ENCODE data around the gene SMPD4.

DNA sequence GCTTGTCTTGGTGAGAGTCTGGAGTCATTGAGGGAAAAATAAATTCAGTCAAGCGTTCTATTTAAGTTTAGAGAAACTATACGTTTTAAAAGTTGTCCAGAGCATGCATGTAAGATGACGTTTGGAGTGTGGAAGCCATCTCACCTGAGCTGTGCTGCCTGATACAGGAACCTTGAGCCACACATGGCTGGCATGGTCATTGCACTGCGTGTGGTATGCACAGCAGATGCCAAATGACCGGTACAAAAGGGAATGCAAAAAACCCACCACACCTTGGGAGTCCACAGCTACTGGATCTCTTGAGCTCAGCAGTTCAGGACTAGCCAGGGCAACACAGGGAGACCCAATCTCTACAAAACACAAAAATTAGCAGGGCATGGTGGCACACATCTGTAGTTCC is 5.0 kb upstream of the SMPD4 start:
- TF ChIP-seq, protein P1, sequence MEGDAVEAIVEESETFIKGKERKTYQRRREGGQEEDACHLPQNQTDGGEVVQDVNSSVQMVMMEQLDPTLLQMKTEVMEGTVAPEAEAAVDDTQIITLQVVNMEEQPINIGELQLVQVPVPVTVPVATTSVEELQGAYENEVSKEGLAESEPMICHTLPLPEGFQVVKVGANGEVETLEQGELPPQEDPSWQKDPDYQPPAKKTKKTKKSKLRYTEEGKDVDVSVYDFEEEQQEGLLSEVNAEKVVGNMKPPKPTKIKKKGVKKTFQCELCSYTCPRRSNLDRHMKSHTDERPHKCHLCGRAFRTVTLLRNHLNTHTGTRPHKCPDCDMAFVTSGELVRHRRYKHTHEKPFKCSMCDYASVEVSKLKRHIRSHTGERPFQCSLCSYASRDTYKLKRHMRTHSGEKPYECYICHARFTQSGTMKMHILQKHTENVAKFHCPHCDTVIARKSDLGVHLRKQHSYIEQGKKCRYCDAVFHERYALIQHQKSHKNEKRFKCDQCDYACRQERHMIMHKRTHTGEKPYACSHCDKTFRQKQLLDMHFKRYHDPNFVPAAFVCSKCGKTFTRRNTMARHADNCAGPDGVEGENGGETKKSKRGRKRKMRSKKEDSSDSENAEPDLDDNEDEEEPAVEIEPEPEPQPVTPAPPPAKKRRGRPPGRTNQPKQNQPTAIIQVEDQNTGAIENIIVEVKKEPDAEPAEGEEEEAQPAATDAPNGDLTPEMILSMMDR (IDR thresholded peaks at IDR 0.05; ENCODE audit: control extremely low read depth in 1 of 3, insufficient read depth in 1 of 3, low read depth in 1 of 3, low read length in 3 of 3), result no peak
- TF ChIP-seq EZH2 (IDR thresholded peaks at IDR 0.05; ENCODE audit: low read depth, low read length, severe bottlenecking) (no peak), CBX5 (IDR thresholded peaks at IDR 0.05; ENCODE audit: low read depth, low read length) (no peak), RNF2 (IDR thresholded peaks at IDR 0.05; ENCODE audit: borderline replicate concordance, low read depth, low read length, missing control alignments, poor library complexity, severe bottlenecking) (no peak), SRF (IDR thresholded peaks at IDR 0.05; ENCODE audit: low read depth, low read length) (no peak), JUND (IDR thresholded peaks at IDR 0.05; ENCODE audit: low read length) (no peak), JUN (IDR thresholded peaks at IDR 0.05; ENCODE audit: low read depth, low read length) (no peak), YY1 (IDR thresholded peaks at IDR 0.05; ENCODE audit: low read depth, low read length) (no peak), CREB1 (IDR thresholded peaks at IDR 0.05) (no peak), POLR2A (IDR thresholded peaks at IDR 0.05; ENCODE audit: control extremely low read depth in 1 of 2, low read depth in 2 of 2, low read length in 2 of 2) (no peak), TCF12 (IDR thresholded peaks at IDR 0.05; ENCODE audit: low read depth, low read length) (no peak), SP1 (IDR thresholded peaks at IDR 0.05; ENCODE audit: low read depth, low read length) (no peak), SIX5 (IDR thresholded peaks at IDR 0.05; ENCODE audit: low read depth, low read length) (no peak), SUZ12 (IDR thresholded peaks at IDR 0.05; ENCODE audit: low read length) (no peak)
